B cell (primary cell): ENCODE results near the gene ARHGAP26. TPM values are rescaled to one million over a fixed set of nuclear protein-coding genes. Genes with fewer than 3 reads are reported as not detected.

ENCODE experiments used
- ATAC-seq: fragments of 200-7000 bp; cut with Tn5 transposase; one replicate; pipeline ENCODE4 v1.10.0; 2021; ENCODE audit warnings: low read depth, mild to moderate bottlenecking, moderate number of reproducible peaks, moderate library complexity
- CTCF ChIA-PET: fragments of 350-600 bp; sonication (Branson Sonifier 250); formaldehyde crosslinking; loops from one replicate; lab custom pipeline; 2021; ENCODE audit warnings: antibody characterized with exemption, inconsistent platforms; lab: Charles Lee
- POLR2A ChIA-PET: fragments of 350-600 bp; sonication (Branson Sonifier 250); formaldehyde crosslinking; loops from one replicate; lab custom pipeline; 2021; ENCODE audit warnings: antibody characterized with exemption; lab: Charles Lee
- DNase-seq: peaks from one replicate; pipeline ENCODE4 v3.0.0; 2013
- H2AFZ ChIP-seq: 2 replicates; pipeline ENCODE4 v1.6.1; 2012; ENCODE audit warnings: mild to moderate bottlenecking, low read depth, low read length; ENCODE audit not compliant: insufficient read depth, poor library complexity, severe bottlenecking
- H3K27ac ChIP-seq, 2 donors: 1 replicate in 1 of 2; 2 replicates in 1 of 2; pipeline ENCODE4 v1.5.1; 2012 to 2013; ENCODE audit warnings: low read length in 2 of 2, mild to moderate bottlenecking in 2 of 2, moderate library complexity in 1 of 2
- H3K27me3 ChIP-seq, 4 experiments: fragments of 200-600 bp in 1 of 4; sonication (generic) in 1 of 4; replicated peaks in 1 of 4; 1 replicate in 2 of 4; 2 replicates in 2 of 4; pipeline versions ENCODE4 v1.6.1 to v1.7.0; 2013 to 2016; ENCODE audit warnings: low read length in 3 of 4, mild to moderate bottlenecking in 2 of 4, mixed read lengths in 1 of 4, moderate library complexity in 1 of 4; ENCODE audit not compliant: insufficient read depth in 4 of 4, control insufficient read depth in 3 of 4; ENCODE audit errors: control extremely low read depth in 1 of 4
- H3K36me3 ChIP-seq, 2 experiments: replicated peaks in 1 of 2; 1 replicate in 1 of 2; 2 replicates in 1 of 2; pipeline versions ENCODE4 v1.6.1 to v1.7.1; 2013; ENCODE audit warnings: low read length in 1 of 2; ENCODE audit not compliant: insufficient read depth in 2 of 2, control insufficient read depth in 1 of 2; ENCODE audit errors: control extremely low read depth in 1 of 2, extremely low read depth in 1 of 2
- H3K4me1 ChIP-seq, 2 donors: fragments of 200-600 bp in 1 of 2; sonication (generic) in 1 of 2; 1 replicate in 1 of 2; 2 replicates in 1 of 2; pipeline versions ENCODE4 v1.5.1 to v1.6.1; 2013 to 2017; ENCODE audit warnings: low read length in 2 of 2; ENCODE audit not compliant: control insufficient read depth in 2 of 2, insufficient read depth in 2 of 2
- H3K4me2 ChIP-seq: replicated peaks from 2 replicates; pipeline ENCODE3; 2012; ENCODE audit warnings: mild to moderate bottlenecking, low read depth, low read length; ENCODE audit not compliant: poor library complexity, severe bottlenecking
- H3K4me3 ChIP-seq, 5 experiments: fragments of 200-600 bp in 1 of 5; sonication (generic) in 1 of 5; 1 replicate in 3 of 5; 2 replicates in 2 of 5; pipeline versions ENCODE4 v1.5.1 to v1.7.0; 2011 to 2016; ENCODE audit warnings: low read length in 4 of 5, mild to moderate bottlenecking in 4 of 5, low read depth in 2 of 5, control low read depth in 1 of 5, moderate library complexity in 1 of 5; ENCODE audit not compliant: insufficient read depth in 1 of 5; ENCODE audit errors: control extremely low read depth in 1 of 5, extremely low read depth in 1 of 5
- H3K79me2 ChIP-seq: fragments of 200-600 bp; sonication (generic); one replicate; pipeline ENCODE4 v1.6.0; 2016; ENCODE audit warnings: low read length; ENCODE audit not compliant: control insufficient read depth, insufficient read depth
- H3K9ac ChIP-seq: fragments of 200-600 bp; sonication (generic); 2 replicates; pipeline ENCODE4 v1.6.1; 2017; ENCODE audit warnings: mild to moderate bottlenecking, low read length, moderate library complexity
- H3K9me3 ChIP-seq, 3 donors: one replicate each; pipeline versions ENCODE4 v1.6.1 to v1.7.1; 2013; ENCODE audit warnings: low read length in 2 of 3; ENCODE audit not compliant: control insufficient read depth in 2 of 3, insufficient read depth in 1 of 3; ENCODE audit errors: control extremely low read depth in 1 of 3
- H4K20me1 ChIP-seq: 2 replicates; pipeline ENCODE4 v1.6.0; 2012; ENCODE audit warnings: mild to moderate bottlenecking, low read length; ENCODE audit not compliant: insufficient read depth, control insufficient read depth, poor library complexity, severe bottlenecking
- H3K27ac Mint-ChIP-seq: one replicate; pipeline ENCODE4 v1.8.0; 2021; ENCODE audit warnings: mixed read lengths
- H3K27me3 Mint-ChIP-seq: one replicate; pipeline ENCODE4 v1.8.0; 2021; ENCODE audit warnings: mixed read lengths
- H3K4me1 Mint-ChIP-seq: one replicate; pipeline ENCODE4 v1.8.0; 2021; ENCODE audit warnings: mixed read lengths
- H3K4me3 Mint-ChIP-seq: one replicate; pipeline ENCODE4 v1.8.0; 2021; ENCODE audit warnings: mixed read lengths
- H3K9me3 Mint-ChIP-seq: one replicate; pipeline ENCODE4 v1.8.0; 2022; ENCODE audit warnings: mixed read lengths; ENCODE audit not compliant: insufficient read depth
- CTCF ChIP-seq: fragments of 200-600 bp; IDR thresholded peaks from one replicate; pipeline ENCODE4 v1.8.0; 2022; ENCODE audit warnings: antibody characterized with exemption, mild to moderate bottlenecking
- EZH2 ChIP-seq: IDR thresholded peaks from 2 replicates; pipeline ENCODE4 v1.6.1; 2012; ENCODE audit warnings: borderline replicate concordance, low read depth, mild to moderate bottlenecking, moderate library complexity, low read length; ENCODE audit not compliant: insufficient read depth, poor library complexity, severe bottlenecking
- WGBS: methylation state at CpG from one replicate; pipeline ENCODE4 v1.1.5; 2013; ENCODE audit warnings: missing lambda C conversion rate; ENCODE audit not compliant: insufficient coverage; 5-methylcytosine and 5-hydroxymethylcytosine counted together
- intact Hi-C: fragments of 100-400 bp; cut with micrococcal nuclease; formaldehyde crosslinking; loops from one replicate; pipeline ENCODE4 v1.10.0; 2022
- polyA plus RNA-seq: library from polyadenylated mRNA; depleted of rRNA; stranded (reverse); fragments of >200 nt; gene quantifications from 2 replicates; pipeline ENCODE4 v1.2.3, GENCODE V29; 2012
- total RNA-seq, 2 donors: library from RNA; stranded (reverse); fragments of 120-200 nt in 1 of 2; gene quantifications; 1 replicate in 1 of 2; 2 replicates in 1 of 2; pipeline versions ENCODE4 v1.2.3 to v1.2.4, GENCODE V29; 2013 to 2022

The ARHGAP26 gene
- total and polyA plus RNA-seq, 2 donors (not counting 1 experiment from before 2014, with no cell fraction given) = 1.8 to 22.5 TPM

GRCh38 chr5:143212261-143212660 lies 442.1 kb downstream of the ARHGAP26 start:
- Mint-ChIP-seq H3K27ac (no peak overlapping the region), H3K4me3 (no peak overlapping the region), H3K9me3 (no peaks in the 10 kb centered on the region), H3K27me3 (no peaks in the 10 kb centered on the region), H3K4me1 (peaks cover 12% of the 10 kb centered on the region)
- POLR2A ChIA-PET = no interaction called here
- no peak for DNase-seq
- ATAC-seq = no peak
- intact Hi-C loops = no loop called here
- Histone ChIP-seq H3K79me2 (no peaks in the 10 kb centered on the region), H3K4me1 (no peaks in the 10 kb centered on the region), H3K4me2 (no peak overlapping the region), H3K36me3 (peaks cover 2 to 3% of the 10 kb centered on the region in 2 experiments), H3K9me3 (no peaks in the 10 kb centered on the region), H3K27ac (no peak overlapping the region), H3K4me3 (no peak overlapping the region), H3K9ac (no peak overlapping the region), H2AFZ (no peak overlapping the region), H3K27me3 (no peaks in the 10 kb centered on the region), H4K20me1 (no peaks in the 10 kb centered on the region)
- TF ChIP-seq CTCF (no peak), EZH2 (no peak)
- WGBS = no CpG with 5 or more reads among the region's 1 CpG
- CTCF ChIA-PET = no interaction called here

- Histone ChIP-seq H3K4me1 (no peaks in the 10 kb centered on the region), H3K9me3 (no peaks in the 10 kb centered on the region), H3K4me2 (no peak overlapping the region), H3K36me3 (peaks cover 2 to 4% of the 10 kb centered on the region in 2 experiments), H2AFZ (no peak overlapping the region), H3K9ac (no peak overlapping the region), H3K27ac (no peak overlapping the region), H3K27me3 (no peaks in the 10 kb centered on the region), H3K4me3 (no peak overlapping the region), H3K79me2 (no peaks in the 10 kb centered on the region), H4K20me1 (no peaks in the 10 kb centered on the region)
- WGBS = 77% methylated on average over 5 of the region's 6 CpGs
- intact Hi-C loops = no loop called here
- Mint-ChIP-seq H3K27me3 (no peaks in the 10 kb centered on the region), H3K4me1 (peaks cover 16% of the 10 kb centered on the region), H3K4me3 (peak overlapping the region; percentile 10), H3K9me3 (no peaks in the 10 kb centered on the region), H3K27ac (no peak overlapping the region)
- TF ChIP-seq EZH2 = no peak
- no peak for TF ChIP-seq CTCF
- CTCF ChIA-PET = interaction anchor here (0.7 to 0.8 kb wide), 2 partner anchors 9 to 17 kb away, joined by 3 read pairs; no protein-coding TSS in a partner anchor
- DNase-seq (no peak), ATAC-seq (no peak)
- POLR2A ChIA-PET = no interaction called here
Measured at GRCh38 chr5:143213231-143213850, 443.2 kb downstream of the ARHGAP26 start.
